Measurements from ENCODE around the gene FBXL13.

DNA sequence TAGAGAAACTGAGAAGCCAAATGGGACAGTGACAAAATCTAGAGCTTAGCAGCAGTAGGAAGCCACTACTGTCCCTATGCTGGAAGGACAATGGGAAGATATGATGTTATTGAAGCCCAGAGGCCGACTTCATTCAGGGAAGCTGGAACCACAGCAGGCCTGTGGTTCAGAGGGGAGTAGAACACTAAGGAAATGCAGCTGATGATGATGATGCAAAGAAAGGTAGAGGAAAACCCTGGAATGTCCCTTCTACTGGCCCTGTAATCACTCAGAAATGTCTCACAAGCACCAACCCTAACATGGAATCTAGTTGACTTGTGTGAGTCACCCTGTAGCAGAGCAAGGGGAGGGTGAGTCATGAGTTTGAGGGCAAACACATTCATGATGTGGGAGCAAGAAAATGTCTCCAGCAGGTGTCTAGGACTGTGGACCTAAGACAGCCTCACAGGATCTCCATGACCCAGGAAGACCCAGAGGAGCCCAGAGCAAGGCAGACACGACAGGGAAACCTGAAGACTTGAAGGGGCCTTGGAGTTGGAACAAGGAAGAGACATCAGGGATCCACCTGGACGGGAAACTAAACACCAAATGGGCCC lies 198.8 kb downstream of the FBXL13 start:
- TF ChIP-seq, protein P1, sequence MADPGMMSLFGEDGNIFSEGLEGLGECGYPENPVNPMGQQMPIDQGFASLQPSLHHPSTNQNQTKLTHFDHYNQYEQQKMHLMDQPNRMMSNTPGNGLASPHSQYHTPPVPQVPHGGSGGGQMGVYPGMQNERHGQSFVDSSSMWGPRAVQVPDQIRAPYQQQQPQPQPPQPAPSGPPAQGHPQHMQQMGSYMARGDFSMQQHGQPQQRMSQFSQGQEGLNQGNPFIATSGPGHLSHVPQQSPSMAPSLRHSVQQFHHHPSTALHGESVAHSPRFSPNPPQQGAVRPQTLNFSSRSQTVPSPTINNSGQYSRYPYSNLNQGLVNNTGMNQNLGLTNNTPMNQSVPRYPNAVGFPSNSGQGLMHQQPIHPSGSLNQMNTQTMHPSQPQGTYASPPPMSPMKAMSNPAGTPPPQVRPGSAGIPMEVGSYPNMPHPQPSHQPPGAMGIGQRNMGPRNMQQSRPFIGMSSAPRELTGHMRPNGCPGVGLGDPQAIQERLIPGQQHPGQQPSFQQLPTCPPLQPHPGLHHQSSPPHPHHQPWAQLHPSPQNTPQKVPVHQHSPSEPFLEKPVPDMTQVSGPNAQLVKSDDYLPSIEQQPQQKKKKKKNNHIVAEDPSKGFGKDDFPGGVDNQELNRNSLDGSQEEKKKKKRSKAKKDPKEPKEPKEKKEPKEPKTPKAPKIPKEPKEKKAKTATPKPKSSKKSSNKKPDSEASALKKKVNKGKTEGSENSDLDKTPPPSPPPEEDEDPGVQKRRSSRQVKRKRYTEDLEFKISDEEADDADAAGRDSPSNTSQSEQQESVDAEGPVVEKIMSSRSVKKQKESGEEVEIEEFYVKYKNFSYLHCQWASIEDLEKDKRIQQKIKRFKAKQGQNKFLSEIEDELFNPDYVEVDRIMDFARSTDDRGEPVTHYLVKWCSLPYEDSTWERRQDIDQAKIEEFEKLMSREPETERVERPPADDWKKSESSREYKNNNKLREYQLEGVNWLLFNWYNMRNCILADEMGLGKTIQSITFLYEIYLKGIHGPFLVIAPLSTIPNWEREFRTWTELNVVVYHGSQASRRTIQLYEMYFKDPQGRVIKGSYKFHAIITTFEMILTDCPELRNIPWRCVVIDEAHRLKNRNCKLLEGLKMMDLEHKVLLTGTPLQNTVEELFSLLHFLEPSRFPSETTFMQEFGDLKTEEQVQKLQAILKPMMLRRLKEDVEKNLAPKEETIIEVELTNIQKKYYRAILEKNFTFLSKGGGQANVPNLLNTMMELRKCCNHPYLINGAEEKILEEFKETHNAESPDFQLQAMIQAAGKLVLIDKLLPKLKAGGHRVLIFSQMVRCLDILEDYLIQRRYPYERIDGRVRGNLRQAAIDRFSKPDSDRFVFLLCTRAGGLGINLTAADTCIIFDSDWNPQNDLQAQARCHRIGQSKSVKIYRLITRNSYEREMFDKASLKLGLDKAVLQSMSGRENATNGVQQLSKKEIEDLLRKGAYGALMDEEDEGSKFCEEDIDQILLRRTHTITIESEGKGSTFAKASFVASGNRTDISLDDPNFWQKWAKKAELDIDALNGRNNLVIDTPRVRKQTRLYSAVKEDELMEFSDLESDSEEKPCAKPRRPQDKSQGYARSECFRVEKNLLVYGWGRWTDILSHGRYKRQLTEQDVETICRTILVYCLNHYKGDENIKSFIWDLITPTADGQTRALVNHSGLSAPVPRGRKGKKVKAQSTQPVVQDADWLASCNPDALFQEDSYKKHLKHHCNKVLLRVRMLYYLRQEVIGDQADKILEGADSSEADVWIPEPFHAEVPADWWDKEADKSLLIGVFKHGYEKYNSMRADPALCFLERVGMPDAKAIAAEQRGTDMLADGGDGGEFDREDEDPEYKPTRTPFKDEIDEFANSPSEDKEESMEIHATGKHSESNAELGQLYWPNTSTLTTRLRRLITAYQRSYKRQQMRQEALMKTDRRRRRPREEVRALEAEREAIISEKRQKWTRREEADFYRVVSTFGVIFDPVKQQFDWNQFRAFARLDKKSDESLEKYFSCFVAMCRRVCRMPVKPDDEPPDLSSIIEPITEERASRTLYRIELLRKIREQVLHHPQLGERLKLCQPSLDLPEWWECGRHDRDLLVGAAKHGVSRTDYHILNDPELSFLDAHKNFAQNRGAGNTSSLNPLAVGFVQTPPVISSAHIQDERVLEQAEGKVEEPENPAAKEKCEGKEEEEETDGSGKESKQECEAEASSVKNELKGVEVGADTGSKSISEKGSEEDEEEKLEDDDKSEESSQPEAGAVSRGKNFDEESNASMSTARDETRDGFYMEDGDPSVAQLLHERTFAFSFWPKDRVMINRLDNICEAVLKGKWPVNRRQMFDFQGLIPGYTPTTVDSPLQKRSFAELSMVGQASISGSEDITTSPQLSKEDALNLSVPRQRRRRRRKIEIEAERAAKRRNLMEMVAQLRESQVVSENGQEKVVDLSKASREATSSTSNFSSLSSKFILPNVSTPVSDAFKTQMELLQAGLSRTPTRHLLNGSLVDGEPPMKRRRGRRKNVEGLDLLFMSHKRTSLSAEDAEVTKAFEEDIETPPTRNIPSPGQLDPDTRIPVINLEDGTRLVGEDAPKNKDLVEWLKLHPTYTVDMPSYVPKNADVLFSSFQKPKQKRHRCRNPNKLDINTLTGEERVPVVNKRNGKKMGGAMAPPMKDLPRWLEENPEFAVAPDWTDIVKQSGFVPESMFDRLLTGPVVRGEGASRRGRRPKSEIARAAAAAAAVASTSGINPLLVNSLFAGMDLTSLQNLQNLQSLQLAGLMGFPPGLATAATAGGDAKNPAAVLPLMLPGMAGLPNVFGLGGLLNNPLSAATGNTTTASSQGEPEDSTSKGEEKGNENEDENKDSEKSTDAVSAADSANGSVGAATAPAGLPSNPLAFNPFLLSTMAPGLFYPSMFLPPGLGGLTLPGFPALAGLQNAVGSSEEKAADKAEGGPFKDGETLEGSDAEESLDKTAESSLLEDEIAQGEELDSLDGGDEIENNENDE (IDR thresholded peaks at IDR 0.05; ENCODE audit: insufficient replicate concordance, low read length) = no peak
- TF ChIP-seq, protein P2, sequence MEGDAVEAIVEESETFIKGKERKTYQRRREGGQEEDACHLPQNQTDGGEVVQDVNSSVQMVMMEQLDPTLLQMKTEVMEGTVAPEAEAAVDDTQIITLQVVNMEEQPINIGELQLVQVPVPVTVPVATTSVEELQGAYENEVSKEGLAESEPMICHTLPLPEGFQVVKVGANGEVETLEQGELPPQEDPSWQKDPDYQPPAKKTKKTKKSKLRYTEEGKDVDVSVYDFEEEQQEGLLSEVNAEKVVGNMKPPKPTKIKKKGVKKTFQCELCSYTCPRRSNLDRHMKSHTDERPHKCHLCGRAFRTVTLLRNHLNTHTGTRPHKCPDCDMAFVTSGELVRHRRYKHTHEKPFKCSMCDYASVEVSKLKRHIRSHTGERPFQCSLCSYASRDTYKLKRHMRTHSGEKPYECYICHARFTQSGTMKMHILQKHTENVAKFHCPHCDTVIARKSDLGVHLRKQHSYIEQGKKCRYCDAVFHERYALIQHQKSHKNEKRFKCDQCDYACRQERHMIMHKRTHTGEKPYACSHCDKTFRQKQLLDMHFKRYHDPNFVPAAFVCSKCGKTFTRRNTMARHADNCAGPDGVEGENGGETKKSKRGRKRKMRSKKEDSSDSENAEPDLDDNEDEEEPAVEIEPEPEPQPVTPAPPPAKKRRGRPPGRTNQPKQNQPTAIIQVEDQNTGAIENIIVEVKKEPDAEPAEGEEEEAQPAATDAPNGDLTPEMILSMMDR (IDR thresholded peaks at IDR 0.05; ENCODE audit: control extremely low read depth in 1 of 3, insufficient read depth in 1 of 3, low read depth in 1 of 3, low read length in 3 of 3) = no peak
- TF ChIP-seq EP300 (IDR thresholded peaks at IDR 0.05; ENCODE audit: borderline replicate concordance in 1 of 2, low read depth in 2 of 2, low read length in 2 of 2) = no peak
- TF ChIP-seq YY1 (IDR thresholded peaks at IDR 0.05; ENCODE audit: low read depth, low read length) = no peak
- no peak for TF ChIP-seq HDAC6 (IDR thresholded peaks at IDR 0.05; ENCODE audit: low read depth, low read length)

Measured in H1 (cell line).